DMS79 treated with DMSO at 0.1 percent for 48 hours (cell line): Measurements from ENCODE around the gene TNFRSF25.

Experiments
- DNase-seq: peaks from one replicate; lab custom pipeline; 2025; lab: John Stamatoyannopoulos, UW

TNFRSF25 gene

DNA sequence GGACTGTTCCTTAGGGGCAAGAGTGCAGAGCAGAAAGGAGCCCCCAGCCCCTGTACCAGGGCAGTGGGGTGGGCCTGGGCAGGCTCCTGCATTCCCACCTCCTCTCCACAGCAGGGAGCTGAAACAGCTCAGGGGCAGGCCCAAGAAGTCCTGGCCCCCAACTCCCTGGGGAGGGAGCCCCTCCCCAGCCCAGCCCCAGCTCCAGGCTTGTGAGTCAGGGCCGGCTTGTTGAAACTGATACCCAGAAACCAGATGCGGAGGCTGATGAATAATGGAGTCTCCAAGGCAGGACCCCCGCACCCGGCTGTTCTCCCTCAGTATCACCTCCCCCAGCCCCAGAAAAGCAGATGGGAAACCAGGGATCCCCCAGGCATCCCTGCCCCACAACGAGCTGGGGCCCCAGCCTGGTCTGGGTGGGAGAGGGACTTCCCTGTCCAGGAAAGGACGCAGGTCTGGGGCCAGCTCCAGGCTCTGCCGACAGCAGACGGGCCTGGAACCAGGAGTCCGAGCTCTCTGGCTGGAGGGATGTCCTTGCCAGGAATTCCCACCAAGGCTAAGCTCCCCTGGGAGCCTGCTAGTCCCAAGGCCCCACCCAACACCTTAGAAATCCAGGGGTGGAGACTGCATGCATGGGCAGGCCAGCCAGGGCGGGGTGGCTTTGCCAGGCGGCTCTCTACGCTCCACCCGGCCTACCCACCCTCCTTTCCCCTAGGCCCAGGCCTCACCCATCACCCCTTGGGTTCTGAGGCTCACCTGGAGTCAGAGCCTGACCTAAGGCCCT lies 22.8 kb upstream of the TNFRSF25 start:
- no peak for DNase-seq

DNA sequence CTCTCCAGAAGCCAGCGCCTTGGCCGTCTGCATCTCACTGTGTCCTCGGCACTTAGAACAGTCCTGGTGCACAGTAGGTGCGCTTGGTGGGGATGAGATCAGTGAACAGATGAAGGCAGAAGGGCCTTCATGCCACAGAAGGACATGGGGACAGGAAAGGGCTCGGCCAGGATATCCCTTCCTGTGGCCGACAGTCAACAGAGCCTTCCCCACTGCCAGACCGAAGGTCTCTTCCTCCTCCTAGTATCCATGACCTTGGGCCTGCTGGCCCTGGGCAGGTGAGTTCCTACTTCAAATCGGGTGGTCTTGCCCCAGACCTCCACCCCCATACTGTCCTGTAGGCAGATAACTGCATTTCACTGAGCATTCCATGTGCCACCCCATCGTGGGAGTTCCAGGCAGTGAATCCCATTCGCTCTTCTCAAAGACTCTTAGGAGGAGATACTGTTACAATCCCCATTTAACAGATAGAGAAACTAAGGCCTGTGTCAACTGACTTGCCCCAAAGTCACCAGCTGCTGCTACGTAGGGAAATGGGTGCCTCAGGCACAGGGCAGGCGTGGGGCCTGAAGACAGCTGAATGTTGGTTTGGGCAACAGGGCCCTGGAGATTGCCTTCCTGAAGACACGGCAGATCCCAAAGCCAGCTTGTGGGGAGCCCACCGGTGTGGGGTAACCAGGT lies 22.0 kb upstream of the TNFRSF25 start:
- no peak for DNase-seq

DNA sequence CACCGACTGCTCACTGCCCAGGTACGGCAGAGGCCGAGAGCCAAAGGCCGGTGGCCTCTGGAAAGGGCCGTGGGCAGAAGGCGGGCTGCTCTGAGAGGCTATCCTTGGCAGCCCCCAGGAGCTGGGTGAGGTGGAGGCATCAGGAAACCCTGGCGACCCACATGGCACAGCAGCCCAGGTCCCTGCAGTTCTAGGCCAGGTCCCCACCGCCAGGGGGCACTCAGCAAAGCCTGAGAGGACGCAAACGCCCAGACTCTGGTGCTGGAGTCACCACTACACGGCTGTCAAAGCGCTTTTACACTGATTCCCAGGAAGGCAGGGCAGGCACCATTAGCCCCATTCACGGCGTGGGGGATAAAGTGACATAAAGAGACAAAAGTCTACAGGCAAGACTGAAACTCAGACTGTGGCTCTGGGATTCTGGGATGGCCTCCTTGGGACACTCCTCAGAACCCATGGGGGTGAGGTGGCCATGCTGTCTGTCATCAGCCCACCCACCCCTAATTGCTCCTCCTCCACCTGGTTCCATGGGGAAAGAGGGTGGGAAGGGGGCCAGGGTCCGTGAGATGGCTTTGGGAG lies 20.5 kb upstream of the TNFRSF25 start:
- DNase-seq = peak; percentile 89

GRCh38 chr1:6485168-6486101 lies 19.5 kb upstream of the TNFRSF25 start:
- DNase-seq = peak; percentile 41

- DNase-seq = no peak
Measured at GRCh38 chr1:6484826-6485167, 18.8 kb upstream of the TNFRSF25 start.

GRCh38 chr1:6483761-6484117 lies 17.8 kb upstream of the TNFRSF25 start:
- DNase-seq = no peak

GRCh38 chr1:6483017-6483760 lies 17.2 kb upstream of the TNFRSF25 start:
- DNase-seq = peak; percentile 60

- no peak for DNase-seq
Measured at GRCh38 chr1:6481820-6482219, 15.8 kb upstream of the TNFRSF25 start.

DNA sequence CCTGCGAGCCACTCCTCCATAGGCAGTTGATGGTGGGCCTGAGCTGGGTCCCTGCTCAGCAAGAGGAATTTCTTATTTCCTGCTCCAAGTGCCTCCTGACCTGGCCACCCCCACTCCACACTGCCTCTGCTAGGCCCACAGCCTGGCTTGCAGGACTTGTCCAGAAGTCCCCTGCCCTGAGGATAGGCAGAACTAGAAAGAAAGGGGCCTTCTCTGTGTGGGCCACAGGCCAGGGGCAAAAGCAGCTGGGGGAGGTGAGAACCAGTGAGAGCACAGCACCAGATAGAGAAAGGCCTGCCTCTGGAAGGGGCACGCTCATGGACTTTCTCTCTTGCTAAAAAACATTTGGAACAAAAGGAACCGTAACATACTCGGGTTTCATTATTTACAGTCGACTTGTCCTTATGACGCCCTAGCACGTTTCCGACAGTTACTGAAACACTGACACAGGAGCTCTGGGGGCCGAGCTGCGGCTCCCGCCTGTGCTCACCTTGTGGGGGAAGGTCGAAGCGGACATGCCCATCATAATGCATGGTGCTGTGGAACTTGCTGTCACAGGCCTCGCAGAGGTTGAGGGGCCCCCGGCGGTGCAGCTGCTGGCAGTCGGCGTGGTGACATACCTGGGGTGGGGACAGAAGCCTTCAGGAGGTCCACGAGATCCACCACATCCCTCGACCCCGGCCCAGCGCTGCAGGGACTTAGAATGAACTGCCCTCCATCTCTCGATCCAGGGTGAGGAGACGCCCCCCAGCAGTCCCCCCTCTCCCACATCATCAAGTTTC lies 11.3 kb upstream of the TNFRSF25 start:
- DNase-seq = no peak

- no peak for DNase-seq
Measured at GRCh38 chr1:6476483-6476882, 10.5 kb upstream of the TNFRSF25 start.

DNA sequence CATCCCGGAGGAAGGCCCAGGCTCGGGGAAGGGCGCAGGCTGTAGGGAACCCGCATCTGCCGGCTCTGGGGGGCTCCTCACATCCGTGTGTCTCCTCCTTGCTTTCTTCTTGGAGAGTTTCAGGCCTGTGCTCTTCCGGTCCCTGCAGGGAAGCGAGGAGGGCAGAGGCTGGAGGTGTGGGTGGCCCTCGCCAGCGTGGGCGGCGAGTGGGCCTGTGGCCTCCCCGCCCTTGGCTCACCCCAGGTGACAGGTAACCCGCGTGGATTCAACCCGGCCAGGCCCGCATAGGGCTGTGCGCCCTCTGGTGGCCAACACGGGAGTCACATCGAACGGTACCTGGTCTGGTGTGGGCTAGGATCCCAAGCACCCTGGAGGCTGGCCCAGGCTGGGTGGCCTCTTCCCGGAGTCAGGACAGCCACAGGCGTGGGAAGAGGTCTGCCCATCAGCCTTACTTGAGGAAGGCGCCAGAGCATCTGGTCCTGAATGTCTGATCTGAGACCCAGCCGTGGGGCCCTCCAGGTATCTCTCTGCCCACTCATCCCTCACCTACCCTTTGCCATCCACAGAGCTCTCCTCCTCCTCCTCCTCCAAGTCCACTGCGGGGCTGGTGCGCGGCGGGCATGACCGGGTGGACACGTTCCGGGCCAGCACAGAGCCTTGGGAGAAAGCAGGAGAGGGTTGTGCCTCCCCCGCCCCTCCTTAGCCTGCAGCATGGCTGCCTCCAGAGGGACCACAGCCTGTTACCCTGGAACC lies 9.6 kb upstream of the TNFRSF25 start:
- peak; percentile 54 for DNase-seq

- DNase-seq = no peak
Measured at GRCh38 chr1:6474815-6475282, 8.9 kb upstream of the TNFRSF25 start.

DNA sequence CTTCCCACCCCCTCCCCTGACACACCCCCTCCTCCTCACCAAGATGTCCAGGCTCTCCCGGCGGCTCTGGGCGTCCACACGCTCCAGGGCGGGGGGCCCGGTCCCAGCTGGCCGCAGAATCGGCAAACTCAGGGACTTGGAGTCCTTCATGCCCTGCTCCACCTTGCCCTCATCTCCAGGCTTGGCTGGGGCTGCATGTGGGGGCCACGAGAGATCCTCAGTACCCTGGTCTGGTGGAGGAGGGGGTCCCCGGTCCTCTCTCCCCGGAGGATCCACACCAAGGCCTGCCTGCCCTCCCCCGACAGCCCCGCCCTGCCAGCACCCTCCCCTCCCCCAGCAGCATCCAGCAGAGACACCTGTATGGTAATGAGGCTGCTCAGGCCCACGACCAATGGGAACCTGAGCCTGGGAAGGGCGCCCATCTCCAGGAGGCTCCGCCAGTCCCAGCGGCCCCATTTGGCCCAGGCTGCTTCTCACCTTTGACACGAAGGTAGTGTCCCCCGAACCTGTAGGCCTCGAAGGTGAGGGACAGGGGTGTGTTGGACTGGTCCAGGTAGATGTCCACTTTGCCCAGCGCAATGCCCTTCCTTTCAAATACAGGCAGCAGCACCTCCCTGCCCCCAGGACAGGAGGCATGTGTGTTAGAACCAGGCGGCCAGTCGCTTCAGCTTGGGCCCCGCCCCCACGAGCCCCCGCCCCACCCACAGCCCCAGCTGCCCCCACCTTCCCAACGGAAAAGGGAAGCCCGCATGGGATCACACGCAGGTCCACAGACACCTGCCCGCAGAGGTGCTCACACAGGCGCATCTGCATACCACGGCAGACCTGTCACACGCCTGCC lies 8.2 kb upstream of the TNFRSF25 start:
- DNase-seq = peak; percentile 87

DNA sequence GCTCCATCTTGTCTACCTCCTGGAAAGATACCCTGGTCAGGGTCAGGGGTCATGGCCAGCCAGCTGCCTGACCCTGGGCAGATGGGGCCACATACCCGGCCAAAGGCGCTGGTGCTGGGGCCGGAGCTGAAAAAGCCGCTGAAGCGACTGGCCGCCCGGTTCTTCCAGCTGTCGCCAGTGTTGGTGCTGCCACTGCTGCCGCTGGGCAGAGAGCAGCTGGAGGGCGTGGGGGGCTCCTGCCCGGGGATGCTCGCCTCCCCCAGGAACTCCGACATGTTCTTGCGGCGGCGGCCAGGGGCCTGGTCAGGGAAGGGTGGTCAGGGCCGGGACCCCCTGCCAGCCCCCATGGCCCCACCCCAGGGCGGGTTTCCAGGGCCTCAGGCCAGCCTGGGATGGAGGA lies 7.2 kb upstream of the TNFRSF25 start:
- DNase-seq = no peak

- no peak for DNase-seq
Measured at GRCh38 chr1:6472391-6472790, 6.4 kb upstream of the TNFRSF25 start.

GRCh38 chr1:6471970-6472368 lies 6.0 kb upstream of the TNFRSF25 start:
- DNase-seq = no peak

DNA sequence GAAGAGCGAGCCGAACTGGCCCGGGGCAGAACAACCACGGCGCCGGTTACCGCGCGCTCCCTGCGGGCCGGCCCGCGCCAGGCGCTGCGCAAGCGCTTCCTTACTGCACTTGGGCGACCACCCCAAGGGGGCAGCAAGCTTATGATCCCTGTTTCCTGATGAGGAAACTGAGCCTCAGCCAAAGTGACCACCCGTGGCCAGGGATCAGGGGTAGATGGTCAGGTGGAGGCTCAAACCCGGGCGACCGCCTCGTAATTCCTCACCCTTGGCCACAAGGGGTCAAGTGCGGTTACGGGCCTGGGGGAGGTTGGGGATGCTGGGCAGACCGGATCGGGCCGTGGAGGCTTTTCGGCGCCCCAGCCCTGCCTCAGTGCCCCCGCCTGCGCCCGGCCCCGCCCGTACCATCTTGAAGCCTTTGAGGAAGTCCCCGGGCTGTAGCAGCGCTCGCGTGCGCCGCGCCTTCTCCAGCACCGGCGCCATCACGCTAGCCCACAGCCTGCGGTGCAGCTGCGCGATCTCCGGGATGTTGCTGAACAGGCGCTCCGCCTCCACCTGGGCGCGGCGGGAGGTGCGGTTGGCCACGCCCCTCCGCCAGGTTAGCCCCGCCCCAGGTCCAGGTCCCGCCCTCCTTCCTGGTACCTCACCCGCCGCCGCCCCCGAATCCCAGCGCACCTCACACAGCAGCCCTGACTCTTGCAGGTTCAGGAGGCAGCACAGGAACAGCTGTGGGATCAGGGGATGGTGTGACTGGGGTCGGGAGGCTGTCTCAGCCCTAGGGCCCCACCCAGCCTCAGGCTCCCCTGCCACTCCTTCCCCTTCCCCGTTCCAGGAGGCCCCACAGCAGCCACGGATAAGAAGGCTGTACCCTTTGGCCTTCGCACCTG lies 5.4 kb upstream of the TNFRSF25 start:
- DNase-seq = no peak
